Left lung (tissue), 10 donors: ENCODE measurements around the gene SLC39A10. TPM values are rescaled to one million over a fixed set of nuclear protein-coding genes. Genes with fewer than 3 reads are reported as not detected.

Experiments
- ATAC-seq: fragments of 200-7000 bp; cut with Tn5 transposase; one replicate; pipeline ENCODE4 v1.9.1; 2020; ENCODE audit warnings: moderate library complexity
- DNase-seq, 4 donors: peaks; one replicate each; pipeline ENCODE4 v3.0.0-alpha.2; 2013 to 2020
- H3K27ac ChIP-seq, 2 donors: fragments of 200-600 bp; sonication (generic) in 1 of 2; one replicate each; pipeline versions ENCODE4 v1.5.0 to v1.8.0; 2020 to 2021
- H3K27me3 ChIP-seq, 2 donors: fragments of 200-600 bp; sonication (generic) in 1 of 2; one replicate each; pipeline versions ENCODE4 v1.5.0 to v1.8.0; 2020 to 2021
- H3K36me3 ChIP-seq, 2 donors: fragments of 200-600 bp; sonication (generic) in 1 of 2; one replicate each; pipeline versions ENCODE4 v1.5.0 to v1.8.0; 2020 to 2021
- H3K4me1 ChIP-seq, 2 donors: fragments of 200-600 bp; one replicate each; pipeline ENCODE4 v1.8.0; 2021
- H3K4me3 ChIP-seq, 2 donors: fragments of 200-600 bp; sonication (generic) in 1 of 2; one replicate each; pipeline versions ENCODE4 v1.5.0 to v1.8.0; 2020 to 2021; ENCODE audit warnings: mild to moderate bottlenecking in 1 of 2
- H3K9me3 ChIP-seq, 2 donors: fragments of 200-600 bp; sonication (generic) in 1 of 2; one replicate each; pipeline versions ENCODE4 v1.5.0 to v1.8.0; 2020 to 2021
- intact Hi-C, 2 donors: fragments of 100-400 bp; cut with DNase I; formaldehyde crosslinking; loops; one replicate each; pipeline versions ENCODE4 v1.11.2 to v1.14.2; 2022
- polyA plus RNA-seq, 6 donors: library from polyadenylated mRNA; unstranded; fragments of 120-200 nt; gene quantifications; one replicate each; pipeline ENCODE4 v1.2.1, GENCODE V29; 2013; ENCODE audit not compliant: insufficient read length in 6 of 6
- total RNA-seq, 2 donors: library from RNA; stranded (reverse); fragmentation: NEBNext Ultra II Directional; extraction: Animal tissue kit (Norgen Biotek cat#: 25700); gene quantifications; one replicate each; pipeline ENCODE4 v1.2.1, GENCODE V29; 2021
- TF ChIP-seq, protein P1 (sequence below), 2 donors: fragments of 200-600 bp; sonication (generic) in 1 of 2; IDR thresholded peaks; one replicate each; pipeline versions ENCODE4 v1.5.0 to v1.8.0; 2021; ENCODE audit warnings: antibody characterized with exemption in 2 of 2
- donor health status: DM: no; HTN: yes; CAD: no.
- donor health status: DM: no; HTN: no; CAD: no.

SLC39A10 gene
- total and polyA plus RNA-seq, 8 donors: 25.7 to 58.8 (median 42.3) TPM

DNA sequence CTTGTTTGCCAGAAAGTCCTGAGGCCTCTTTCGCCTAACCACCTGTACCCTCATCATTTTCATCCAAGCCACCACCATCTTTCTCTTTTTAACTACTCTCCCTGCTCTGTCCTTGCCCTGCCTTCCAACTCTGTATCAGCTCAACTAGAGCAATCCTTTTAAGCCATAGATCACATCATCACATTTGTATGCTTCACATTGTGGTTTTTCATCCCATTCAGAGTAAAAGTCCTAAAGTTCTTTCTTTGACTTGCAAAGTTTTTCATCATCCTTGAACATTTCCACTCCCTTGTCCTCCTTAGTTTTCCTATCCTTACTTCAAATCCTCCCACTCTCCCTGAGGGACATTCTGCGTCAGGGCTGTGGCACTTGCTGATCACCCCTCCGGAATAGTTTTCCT lies 73.9 kb downstream of the SLC39A10 start:
- TF ChIP-seq, protein P1, sequence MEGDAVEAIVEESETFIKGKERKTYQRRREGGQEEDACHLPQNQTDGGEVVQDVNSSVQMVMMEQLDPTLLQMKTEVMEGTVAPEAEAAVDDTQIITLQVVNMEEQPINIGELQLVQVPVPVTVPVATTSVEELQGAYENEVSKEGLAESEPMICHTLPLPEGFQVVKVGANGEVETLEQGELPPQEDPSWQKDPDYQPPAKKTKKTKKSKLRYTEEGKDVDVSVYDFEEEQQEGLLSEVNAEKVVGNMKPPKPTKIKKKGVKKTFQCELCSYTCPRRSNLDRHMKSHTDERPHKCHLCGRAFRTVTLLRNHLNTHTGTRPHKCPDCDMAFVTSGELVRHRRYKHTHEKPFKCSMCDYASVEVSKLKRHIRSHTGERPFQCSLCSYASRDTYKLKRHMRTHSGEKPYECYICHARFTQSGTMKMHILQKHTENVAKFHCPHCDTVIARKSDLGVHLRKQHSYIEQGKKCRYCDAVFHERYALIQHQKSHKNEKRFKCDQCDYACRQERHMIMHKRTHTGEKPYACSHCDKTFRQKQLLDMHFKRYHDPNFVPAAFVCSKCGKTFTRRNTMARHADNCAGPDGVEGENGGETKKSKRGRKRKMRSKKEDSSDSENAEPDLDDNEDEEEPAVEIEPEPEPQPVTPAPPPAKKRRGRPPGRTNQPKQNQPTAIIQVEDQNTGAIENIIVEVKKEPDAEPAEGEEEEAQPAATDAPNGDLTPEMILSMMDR (IDR thresholded peaks at IDR 0.05): no peak
- intact Hi-C loops: no loop called here
- ATAC-seq: no peak
- no peaks in the 10 kb centered on the region for H3K4me1 ChIP-seq
- no peak overlapping the region for H3K27ac ChIP-seq
- H3K9me3 ChIP-seq: no peaks in the 10 kb centered on the region
- no peaks in the 10 kb centered on the region for H3K27me3 ChIP-seq
- no peak overlapping the region for H3K4me3 ChIP-seq
- no peak for DNase-seq
- peaks cover 0 to 28% of the 10 kb centered on the region in 2 donors for H3K36me3 ChIP-seq

DNA sequence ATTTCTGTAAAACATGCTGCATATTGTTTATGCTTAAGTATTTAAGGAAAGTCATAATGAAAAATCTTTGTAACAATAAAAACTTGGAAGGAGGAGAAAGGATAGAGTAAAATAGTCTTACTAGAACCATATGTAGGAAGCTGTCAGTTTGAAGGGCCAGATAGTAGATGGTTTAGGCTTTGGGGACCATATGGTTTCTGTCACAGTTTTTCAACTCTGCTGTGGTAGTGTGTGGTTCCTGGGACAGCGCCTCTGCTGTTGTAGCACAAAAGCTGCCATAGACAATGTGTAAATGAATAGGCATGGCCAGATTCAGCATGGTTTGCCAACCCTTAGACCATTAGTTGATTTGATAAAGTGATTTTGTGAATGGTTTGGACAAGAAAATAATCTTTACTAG lies 75.5 kb downstream of the SLC39A10 start:
- H3K36me3 ChIP-seq: peaks cover 0 to 28% of the 10 kb centered on the region in 2 donors
- TF ChIP-seq, protein P1 (IDR thresholded peaks at IDR 0.05): no peak
- H3K27me3 ChIP-seq: no peaks in the 10 kb centered on the region
- H3K27ac ChIP-seq: no peak overlapping the region
- H3K4me1 ChIP-seq: no peaks in the 10 kb centered on the region
- no peak for ATAC-seq
- peak in 1 of 4 donors; percentile 5 for DNase-seq
- H3K4me3 ChIP-seq: no peak overlapping the region
- intact Hi-C loops: no loop called here
- H3K9me3 ChIP-seq: no peaks in the 10 kb centered on the region

DNA sequence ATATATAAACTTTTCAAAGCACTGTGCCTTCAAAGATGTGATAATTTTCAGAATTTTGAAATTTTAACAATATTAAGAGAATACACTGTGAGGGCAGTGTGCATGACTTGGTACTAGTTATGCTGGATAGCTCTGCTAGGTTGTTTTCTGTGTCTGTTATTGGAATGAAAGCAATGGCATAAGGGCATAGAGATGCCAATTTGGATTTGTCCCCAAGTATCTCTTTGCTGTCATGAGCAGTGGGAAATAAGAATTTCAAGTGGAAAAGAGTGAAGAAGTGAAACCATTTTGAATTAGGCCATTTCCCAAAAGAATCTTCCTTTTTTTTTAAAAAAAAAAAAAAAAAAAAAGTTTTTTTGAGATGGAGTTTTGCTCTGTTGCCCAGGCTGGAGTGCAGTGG lies 76.8 kb downstream of the SLC39A10 start:
- TF ChIP-seq, protein P1 (IDR thresholded peaks at IDR 0.05): no peak
- ATAC-seq: no peak
- H3K27me3 ChIP-seq: no peaks in the 10 kb centered on the region
- H3K4me3 ChIP-seq: no peak overlapping the region
- no peak for DNase-seq
- peaks cover 0 to 24% of the 10 kb centered on the region in 2 donors for H3K36me3 ChIP-seq
- H3K27ac ChIP-seq: no peak overlapping the region
- H3K9me3 ChIP-seq: no peaks in the 10 kb centered on the region
- intact Hi-C loops: no loop called here
- no peaks in the 10 kb centered on the region for H3K4me1 ChIP-seq

DNA sequence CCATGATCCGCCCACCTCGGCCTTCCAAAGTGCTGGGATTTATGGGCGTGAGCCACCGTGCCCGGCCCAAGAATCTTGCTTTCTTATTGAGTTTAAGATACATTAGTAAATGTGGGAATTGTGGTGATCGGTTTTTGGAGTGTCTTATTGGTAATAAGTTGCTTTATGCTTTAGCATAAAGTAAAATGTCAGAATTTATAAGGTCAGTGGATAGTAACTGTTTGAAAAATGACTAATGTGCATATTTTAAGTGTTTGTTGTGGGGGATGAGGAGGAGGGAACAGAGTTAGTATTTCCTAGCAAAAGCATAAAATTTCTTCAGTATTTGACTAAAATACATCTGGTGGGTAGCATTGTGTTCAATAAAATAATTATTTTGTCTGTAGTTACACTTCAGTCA lies 77.4 kb downstream of the SLC39A10 start:
- H3K27me3 ChIP-seq: no peaks in the 10 kb centered on the region
- no peak overlapping the region for H3K4me3 ChIP-seq
- no peaks in the 10 kb centered on the region for H3K9me3 ChIP-seq
- TF ChIP-seq, protein P1 (IDR thresholded peaks at IDR 0.05): no peak
- no peak overlapping the region for H3K27ac ChIP-seq
- DNase-seq (peak in 1 of 4 donors; percentile 34), ATAC-seq (no peak)
- H3K36me3 ChIP-seq: peaks cover 0 to 24% of the 10 kb centered on the region in 2 donors
- no peaks in the 10 kb centered on the region for H3K4me1 ChIP-seq
- intact Hi-C loops: no loop called here

DNA sequence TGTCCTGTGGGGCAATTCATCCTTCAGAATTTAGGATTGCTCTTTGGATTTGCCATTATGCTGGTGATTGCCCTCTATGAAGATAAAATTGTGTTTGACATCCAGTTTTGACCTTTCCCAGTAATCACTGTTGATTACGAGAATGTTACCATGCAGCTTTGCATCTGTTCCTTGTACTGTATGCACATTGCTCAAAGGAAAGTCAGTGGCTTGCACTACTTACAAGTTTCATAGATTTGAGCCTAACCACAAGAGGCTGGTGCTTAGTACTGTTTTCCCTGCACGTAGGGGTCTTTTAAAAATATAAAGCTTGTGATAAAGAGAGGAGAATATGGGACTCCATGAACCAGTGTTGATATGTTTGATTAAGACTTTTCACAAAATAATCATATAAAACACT lies 77.9 kb downstream of the SLC39A10 start:
- Histone ChIP-seq H3K27me3 (no peaks in the 10 kb centered on the region), H3K36me3 (peaks cover 0 to 24% of the 10 kb centered on the region in 2 donors), H3K4me1 (no peaks in the 10 kb centered on the region), H3K27ac (no peak overlapping the region), H3K9me3 (no peaks in the 10 kb centered on the region), H3K4me3 (no peak overlapping the region)
- DNase-seq (no peak), ATAC-seq (no peak)
- TF ChIP-seq, protein P1 (IDR thresholded peaks at IDR 0.05): no peak
- intact Hi-C loops: no loop called here
